Measurements from ENCODE around the gene RASGEF1B.

RASGEF1B gene

DNA sequence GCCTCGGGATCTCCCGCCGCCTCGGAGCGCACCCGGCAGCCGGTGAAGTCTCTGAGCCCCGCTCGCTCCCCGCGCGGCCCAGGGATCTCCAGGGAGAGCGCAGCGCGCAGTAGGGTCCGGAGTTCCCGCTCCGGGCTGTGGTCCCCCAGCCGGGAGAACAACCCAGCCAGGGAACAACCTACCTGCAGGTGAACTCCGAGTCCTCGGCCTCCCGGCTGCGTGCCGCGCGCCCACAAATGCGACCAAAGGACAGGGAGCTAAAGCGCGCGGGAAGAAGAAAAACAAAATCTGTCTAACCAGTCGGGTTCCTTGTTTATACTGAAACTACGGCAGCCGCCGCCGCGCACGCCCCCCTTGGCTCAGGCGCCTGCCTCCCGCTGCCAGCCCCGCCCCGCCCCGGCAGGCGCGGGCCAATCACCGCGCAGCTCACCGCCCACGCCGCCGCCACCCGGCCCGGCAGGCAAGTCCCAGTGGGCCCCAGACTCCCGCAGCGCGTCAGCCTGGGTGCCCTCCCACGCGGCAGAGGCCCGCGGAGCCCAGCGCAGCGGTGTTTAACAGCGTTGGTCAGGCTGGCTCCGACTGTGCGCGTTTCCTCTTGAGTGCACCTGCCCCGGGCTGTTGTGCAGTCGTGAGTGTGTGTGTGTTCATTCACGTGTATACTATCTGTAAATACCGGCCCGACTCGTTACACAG, at the start of gene RASGEF1B:
TSS of gene RASGEF1B (minus strand) at position 320 of the 693 bp plus-strand sequence. CDS start 12,399 bp downstream, outside the sequence.
- DNase-seq = peak; percentile 12

DNA sequence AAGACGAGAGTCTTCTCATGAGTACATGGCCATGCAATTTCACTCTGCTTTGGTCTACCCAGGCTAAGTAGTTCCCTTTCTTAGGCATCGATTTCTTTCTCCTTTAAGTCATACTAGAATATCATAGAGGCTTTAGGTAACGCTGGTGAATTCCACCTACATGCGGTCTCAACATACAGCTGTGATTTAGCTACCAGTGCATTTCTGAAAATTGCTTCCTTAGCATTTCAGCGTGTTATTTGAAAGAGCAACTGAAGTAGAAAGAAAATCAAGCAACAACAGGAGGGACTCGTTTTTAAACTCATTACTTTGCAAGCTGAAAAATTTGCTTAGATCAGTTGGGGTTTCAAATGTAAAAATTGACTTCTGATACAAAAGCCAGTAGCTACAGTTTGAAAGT, 48.1 kb upstream of the RASGEF1B start:
- DNase-seq = no peak

DNA sequence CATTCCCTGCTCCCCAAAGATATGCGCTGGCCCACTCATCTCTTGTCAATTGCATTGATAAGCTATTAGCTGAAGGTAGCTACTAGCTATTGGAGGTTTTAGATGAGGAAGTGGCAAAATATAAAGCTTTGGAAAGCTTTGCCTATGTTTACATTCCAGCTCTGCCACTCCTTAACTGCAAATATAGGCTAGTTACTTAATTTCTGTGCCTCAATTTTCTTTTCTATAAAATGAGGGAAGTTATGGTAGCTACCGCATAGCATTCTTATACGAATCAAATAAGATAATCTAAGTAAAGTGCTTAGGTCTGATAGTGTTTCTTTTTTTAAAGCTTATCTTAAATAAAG, 47.7 kb upstream of the RASGEF1B start:
- no peak for DNase-seq

DNA sequence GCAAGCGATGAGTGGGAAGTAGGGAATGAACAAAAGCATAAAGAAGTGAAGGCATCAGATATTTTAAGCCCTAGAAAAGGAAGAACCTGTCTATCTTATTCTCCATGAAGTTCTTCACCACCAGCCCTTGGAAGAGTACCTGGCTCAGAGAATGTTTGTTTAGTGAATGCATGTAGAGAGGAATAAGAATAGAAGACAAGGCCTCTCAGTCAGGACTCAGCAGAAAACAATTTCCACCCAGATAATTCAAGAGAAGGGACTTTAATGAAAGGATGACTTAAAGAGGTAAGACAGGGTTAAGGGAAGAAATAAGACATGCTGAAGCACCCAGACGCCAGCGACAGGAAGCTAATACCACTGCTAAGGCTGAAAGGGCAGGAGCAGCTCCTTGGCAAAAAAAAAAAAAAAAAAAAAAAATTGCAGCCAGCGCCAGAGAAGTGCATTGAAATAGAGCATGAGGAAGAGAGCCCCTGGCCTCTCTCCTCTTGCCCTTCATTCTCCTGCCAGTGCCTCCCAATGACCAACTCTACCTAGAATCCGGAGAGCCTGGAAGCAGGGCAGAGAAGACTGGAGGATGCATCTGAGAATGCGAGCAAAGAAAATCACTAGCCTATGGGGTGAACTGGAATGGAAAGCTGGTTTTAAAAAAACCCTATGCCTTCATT, 47.2 kb upstream of the RASGEF1B start:
- DNase-seq = no peak

- no peak for DNase-seq
Measured at GRCh38 chr4:81516241-81516640, 44.5 kb upstream of the RASGEF1B start.

DNA sequence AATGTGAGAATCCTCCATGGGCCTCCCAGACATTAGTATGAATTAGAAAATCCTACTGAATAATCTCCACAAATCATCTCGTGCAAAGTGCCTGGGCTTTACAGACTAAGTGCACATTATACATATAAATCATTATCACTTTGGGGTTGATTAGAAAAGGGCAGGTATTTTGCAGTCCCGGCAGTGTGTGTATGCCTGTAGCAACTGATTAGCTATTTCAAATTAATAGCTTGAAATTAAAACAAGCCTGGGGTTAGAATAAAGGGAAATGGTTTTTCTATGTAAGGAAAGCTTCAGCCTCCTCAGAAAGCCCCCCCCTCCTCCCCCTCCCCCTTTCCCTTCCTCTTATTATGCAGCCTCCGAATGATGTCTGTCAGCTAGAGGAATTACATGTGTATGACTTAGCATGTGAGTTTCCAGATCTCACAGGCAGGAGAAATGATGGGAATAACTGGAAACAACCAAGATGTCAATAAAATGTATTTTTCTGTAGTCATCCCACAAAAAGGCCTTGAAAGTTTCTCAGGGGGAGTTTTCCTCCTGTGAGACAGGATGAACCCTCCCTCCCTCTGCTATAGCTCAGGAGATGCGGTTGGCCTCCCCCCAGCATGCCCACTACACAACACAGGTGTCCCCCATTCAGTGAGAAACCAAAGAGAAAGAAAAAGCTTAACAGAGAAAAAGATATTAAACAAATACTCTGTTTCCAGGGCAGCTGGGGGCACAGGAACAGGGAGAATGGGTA, 41.2 kb upstream of the RASGEF1B start:
- no peak for DNase-seq

DNA sequence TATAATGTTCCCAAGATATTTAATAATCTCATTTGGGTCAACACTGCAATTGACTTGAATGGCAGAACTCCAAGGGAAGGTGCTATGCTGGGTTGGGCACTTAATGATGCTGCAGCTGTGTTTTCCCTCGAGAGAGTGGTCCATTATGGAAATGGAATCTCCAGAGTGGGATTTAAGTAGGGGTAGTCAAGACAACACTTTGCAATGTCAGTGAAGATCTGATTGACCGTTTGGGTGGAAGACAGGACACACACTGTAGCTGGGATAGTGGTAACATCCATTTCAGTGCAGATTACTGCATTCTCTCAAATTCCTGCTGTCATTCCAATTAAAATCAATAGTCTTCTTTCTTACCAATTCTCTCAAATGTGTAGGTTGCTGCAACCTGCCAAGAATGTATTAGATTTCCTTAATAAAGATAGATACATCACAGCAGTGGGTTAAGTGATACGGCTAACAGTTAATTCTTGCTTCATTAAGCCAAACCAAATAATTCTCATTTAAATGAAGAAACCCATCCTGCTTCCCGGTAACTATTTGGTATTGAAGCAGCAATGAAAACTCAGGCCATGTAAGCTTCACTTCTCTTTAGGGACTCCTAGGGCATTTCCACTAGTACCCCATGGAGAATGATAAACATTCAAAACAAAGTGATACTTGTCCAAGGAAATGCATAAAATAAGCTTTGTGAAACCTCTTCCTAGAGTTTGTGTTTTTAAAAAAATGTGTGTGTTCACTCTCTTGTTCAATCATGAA, 40.5 kb upstream of the RASGEF1B start:
- DNase-seq = no peak

DNA sequence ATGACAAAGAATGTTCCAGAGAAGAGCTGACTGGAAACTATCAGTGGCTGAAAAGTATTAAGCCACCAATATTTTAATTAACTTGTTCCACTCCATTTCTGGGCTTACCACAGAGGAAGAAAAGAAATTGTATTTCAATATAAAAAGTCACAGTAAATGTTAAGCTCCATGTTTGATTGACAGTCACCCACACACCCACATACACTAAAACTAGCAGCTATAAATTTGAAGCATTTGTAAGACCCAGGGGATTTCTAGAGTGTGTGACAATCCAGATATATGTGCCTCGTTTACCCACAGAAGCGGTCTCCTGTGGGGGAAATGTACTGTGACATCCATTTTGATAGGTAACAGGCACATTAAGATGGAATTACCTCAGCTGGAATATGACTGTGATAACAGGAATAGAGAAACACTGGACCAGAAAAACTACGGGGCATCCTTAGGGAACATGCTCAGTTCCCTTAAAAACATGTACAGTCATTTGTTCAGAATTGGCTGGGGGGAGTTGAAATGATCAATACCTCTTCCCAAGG, 39.0 kb upstream of the RASGEF1B start:
- DNase-seq = no peak

- DNase-seq = no peak
Measured at GRCh38 chr4:81509822-81510221, 38.1 kb upstream of the RASGEF1B start.

GRCh38 chr4:81509191-81509590, 37.5 kb upstream of the RASGEF1B start:
- DNase-seq = no peak

DNA sequence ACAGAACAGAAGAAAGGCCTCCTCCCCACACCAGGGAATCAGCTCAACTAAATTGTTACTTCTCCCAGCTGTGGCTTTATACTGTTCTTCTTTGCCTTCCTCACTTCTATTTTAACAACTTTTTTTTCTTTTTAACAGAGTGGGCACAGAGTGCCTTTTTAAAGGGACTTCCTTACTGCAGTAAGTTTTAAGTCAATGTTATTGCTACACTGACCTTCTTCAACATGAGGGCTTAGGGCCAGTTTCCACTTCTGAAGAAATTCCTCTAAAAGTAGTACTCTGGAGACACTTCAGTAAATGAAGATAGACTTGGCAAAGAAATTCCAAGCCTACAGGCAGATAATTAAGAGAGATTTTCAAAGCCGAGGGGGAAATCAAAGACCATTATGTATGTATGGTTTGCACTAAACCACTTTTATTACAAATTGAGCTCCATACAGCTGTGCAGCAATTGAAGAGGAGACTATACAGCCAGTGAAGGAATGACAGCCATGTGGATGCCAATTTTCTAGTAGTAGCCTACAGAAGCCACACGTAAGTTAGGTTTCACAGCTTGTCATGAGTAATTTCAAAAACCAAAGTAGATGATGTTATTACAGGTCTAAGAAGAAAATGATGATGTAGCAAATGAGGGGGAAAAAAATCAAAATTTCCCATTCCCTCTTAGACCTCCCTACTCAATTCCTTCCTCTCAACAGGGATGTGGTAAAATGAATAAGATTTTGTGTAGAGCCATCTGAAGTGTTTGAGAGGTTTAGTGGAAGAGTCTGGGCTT, 36.9 kb upstream of the RASGEF1B start:
- DNase-seq = no peak

GRCh38 chr4:81507530-81507929, 35.8 kb upstream of the RASGEF1B start:
- DNase-seq = no peak

DNA sequence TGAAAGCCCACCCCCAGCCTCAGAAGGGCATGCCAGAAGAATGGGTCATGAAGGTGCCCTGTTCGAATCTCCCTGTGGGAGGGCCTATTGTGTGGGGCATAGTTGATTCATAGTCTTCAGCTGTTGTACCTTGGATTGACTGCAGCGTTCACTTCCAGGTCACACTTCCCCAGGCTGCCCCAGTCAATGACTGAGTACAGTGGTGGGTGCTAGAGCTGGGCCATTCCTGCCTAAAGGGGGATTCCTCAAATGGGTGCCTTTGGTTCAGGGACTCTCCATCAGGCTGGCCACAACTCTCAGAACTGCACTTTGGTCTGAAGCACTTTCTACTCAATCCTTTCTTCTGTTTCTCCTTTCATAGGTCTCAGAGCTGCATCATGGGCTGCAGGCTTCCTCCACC, 35.0 kb upstream of the RASGEF1B start:
- no peak for DNase-seq

DNA sequence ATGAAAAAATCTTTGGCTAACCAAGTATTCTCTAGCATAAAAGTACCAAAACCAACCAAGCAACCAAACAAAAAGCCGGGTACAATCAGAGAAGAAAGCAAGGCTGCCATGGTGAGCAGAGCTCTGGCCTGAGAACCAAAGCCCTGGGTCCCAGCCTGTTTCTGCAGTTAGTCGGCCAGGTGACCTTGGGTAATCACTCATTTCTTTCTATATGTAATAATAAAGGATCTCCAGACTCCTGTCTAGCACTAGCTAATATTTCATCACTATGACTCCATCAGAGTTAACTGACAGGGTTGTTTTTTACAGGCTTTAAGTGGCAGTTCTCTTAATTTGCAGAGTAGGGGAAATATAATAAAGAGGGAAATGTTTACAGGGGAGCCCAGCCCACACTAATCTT, 34.0 kb upstream of the RASGEF1B start:
- no peak for DNase-seq

DNA sequence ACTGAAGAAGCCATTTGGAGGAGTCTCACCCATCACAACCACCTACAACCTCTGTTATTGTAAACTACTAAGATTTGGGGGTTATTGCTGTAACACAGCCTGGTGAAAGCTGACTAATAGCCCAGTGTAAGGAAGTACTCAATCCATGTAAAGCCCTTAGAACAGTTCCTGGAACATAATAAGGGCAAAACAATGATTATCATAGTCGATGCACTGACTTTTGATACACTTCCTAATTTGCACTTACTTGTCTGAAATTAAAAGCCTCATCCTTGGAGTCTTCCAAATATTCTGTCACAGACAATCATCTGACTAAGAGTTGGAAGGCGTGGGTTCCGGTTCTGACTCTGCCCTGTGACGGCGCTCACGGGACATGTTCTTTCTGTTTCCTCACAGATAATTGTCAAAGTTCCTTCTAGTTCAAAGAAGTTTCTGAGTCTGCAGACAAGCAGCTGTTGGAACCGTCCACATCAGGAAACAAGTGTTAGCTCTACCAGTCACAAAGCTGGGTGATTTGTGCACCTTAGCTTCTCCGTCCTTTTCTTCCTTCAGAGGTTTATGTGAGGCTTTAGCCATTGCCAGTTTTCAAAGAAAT, 33.4 kb upstream of the RASGEF1B start:
- DNase-seq = no peak

- no peak for DNase-seq
Measured at GRCh38 chr4:81504112-81505003, 32.7 kb upstream of the RASGEF1B start.

DNA sequence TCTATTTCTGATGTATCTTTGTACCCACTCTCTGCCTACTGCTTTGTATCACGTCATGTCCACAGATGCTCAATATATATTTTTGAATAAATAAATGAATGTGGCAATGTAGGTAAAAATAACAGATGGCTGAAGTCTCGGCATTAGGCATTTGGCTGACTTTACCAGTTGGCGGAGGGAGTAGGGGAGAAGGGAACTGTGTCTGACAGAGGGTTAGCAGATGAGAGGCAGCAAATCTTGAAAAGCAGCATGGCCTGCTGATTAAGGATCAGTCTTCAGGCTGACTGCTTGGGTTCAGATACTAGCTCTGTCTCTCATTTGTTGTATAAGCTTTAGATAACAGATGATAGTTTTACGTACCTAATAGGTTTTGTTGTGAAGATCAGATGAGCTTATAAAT, 31.9 kb upstream of the RASGEF1B start:
- DNase-seq = no peak

DNA sequence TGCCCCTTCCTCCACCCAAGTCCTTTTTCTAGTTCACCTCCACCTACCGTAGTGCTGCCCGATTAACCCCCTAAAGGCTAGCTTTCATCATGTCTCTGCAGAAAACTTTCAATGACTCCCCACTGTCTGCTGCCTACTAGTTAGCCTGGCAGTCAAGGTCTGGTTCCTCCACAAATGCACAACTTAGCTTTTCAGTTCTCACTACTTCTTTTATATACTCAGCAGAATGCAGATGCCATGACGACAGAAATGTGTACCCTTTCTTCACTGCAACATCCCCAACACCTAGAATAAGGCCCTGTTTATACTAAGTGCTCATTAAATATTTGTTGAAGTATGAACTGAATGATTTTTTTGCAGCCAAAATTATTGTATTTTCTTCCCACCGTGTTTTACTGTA, 30.9 kb upstream of the RASGEF1B start:
- no peak for DNase-seq

- DNase-seq = no peak
Measured at GRCh38 chr4:81499840-81500239, 28.1 kb upstream of the RASGEF1B start.

- no peak for DNase-seq
Measured at GRCh38 chr4:81498551-81499099, 26.9 kb upstream of the RASGEF1B start.

DNA sequence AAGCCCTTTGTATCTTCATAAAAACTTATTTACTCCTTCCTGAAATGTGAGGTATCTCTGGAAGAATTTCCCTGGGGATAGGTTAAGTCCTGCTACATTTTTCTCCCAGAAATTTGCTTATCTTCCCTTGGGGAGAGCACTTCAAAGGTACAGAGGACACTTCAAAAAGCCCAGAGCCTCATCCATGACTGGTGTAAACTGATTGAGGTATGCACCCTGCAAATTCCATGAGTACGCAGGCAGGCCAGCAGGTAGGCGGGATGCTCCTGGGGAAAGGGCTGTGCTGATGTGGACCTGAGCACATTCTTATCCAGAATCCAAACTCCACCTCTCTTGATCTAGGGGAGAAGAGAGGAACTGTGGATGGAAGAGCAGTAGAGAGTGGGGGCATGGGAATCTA, 26.3 kb upstream of the RASGEF1B start:
- no peak for DNase-seq
